Activated gamma-delta T cell treated with Interleukin-2 at 50 U/mL for 16 hours (primary cell): ENCODE results near the gene ZNF770.
"Not testable (repeated sequence)": the region's sequence is repeated elsewhere in the genome, so short reads cannot be mapped to it uniquely, and the experiment has no call there.

Experiments used
- DNase-seq: peaks from one replicate; pipeline ENCODE4 v3.0.0-alpha.2; 2020

Gene ZNF770

GRCh38 chr15:34976073-34976472 is 12.0 kb downstream of the ZNF770 start:
- no peak for DNase-seq

GRCh38 chr15:34973512-34973911 is 14.6 kb downstream of the ZNF770 start:
- no peak for DNase-seq

- DNase-seq: not testable (repeated sequence)
These were observed 17.9 kb downstream of the ZNF770 start for GRCh38 chr15:34970098-34970643.

- DNase-seq: peak; percentile 91
These were observed 18.6 kb downstream of the ZNF770 start, which contains the start of gene AQR for GRCh38 chr15:34969340-34970097. Gene AQR, minus strand, starts transcription at chr15:34969742. Its CDS starts 129 bp downstream, at chr15:34969613.

- no peak for DNase-seq
These were observed 23.8 kb downstream of the ZNF770 start for GRCh38 chr15:34964277-34964676.

GRCh38 chr15:34953851-34954250 is 34.2 kb downstream of the ZNF770 start:
- no peak for DNase-seq

- DNase-seq: no peak
These were observed 35.6 kb downstream of the ZNF770 start for GRCh38 chr15:34952481-34952880.

GRCh38 chr15:34951993-34952392 is 36.1 kb downstream of the ZNF770 start:
- DNase-seq: no peak

GRCh38 chr15:34944936-34945335 is 43.2 kb downstream of the ZNF770 start:
- DNase-seq: no peak

- no peak for DNase-seq
These were observed 44.4 kb downstream of the ZNF770 start for GRCh38 chr15:34943711-34944110.

- not testable (repeated sequence) for DNase-seq
These were observed 44.8 kb downstream of the ZNF770 start for GRCh38 chr15:34943264-34943663.

GRCh38 chr15:34942363-34942762 is 45.7 kb downstream of the ZNF770 start:
- no peak for DNase-seq

- no peak for DNase-seq
These were observed 46.3 kb downstream of the ZNF770 start for GRCh38 chr15:34941831-34942230.

GRCh38 chr15:34941185-34941698 is 46.8 kb downstream of the ZNF770 start:
- DNase-seq: no peak

GRCh38 chr15:34933432-34933975 is 54.6 kb downstream of the ZNF770 start:
- no peak for DNase-seq

GRCh38 chr15:34928349-34928748 is 59.7 kb downstream of the ZNF770 start:
- DNase-seq: not testable (repeated sequence)
